Measurements from ENCODE around the gene CST3.

- TF ChIP-seq, protein P1, sequence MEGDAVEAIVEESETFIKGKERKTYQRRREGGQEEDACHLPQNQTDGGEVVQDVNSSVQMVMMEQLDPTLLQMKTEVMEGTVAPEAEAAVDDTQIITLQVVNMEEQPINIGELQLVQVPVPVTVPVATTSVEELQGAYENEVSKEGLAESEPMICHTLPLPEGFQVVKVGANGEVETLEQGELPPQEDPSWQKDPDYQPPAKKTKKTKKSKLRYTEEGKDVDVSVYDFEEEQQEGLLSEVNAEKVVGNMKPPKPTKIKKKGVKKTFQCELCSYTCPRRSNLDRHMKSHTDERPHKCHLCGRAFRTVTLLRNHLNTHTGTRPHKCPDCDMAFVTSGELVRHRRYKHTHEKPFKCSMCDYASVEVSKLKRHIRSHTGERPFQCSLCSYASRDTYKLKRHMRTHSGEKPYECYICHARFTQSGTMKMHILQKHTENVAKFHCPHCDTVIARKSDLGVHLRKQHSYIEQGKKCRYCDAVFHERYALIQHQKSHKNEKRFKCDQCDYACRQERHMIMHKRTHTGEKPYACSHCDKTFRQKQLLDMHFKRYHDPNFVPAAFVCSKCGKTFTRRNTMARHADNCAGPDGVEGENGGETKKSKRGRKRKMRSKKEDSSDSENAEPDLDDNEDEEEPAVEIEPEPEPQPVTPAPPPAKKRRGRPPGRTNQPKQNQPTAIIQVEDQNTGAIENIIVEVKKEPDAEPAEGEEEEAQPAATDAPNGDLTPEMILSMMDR (IDR thresholded peaks at IDR 0.05 in 2 of 3, conservative IDR thresholded peaks at IDR 0.05 in 1 of 3; ENCODE audit: borderline replicate concordance in 1 of 3, insufficient read depth in 1 of 3, low read depth in 2 of 3, low read length in 2 of 3) = no peak
- no peak for TF ChIP-seq EZH2 (IDR thresholded peaks at IDR 0.05)
Measured at GRCh38 chr20:23651117-23651516, 13.4 kb upstream of the CST3 start.

Measured in HCT116 (cell line).